22Rv1 (cell line): ENCODE measurements around the gene TRIM4.

Source experiments
- ZFX ChIP-seq: fragments of 450-650 bp; IDR thresholded peaks from 2 replicates; pipeline ENCODE4 v1.6.1; 2017; ENCODE audit warnings: antibody characterized with exemption, borderline replicate concordance
- TF ChIP-seq, protein P1 (sequence below): fragments of 450-650 bp; IDR thresholded peaks from 2 replicates; pipeline ENCODE4 v1.5.1; 2017; ENCODE audit warnings: mild to moderate bottlenecking

DNA sequence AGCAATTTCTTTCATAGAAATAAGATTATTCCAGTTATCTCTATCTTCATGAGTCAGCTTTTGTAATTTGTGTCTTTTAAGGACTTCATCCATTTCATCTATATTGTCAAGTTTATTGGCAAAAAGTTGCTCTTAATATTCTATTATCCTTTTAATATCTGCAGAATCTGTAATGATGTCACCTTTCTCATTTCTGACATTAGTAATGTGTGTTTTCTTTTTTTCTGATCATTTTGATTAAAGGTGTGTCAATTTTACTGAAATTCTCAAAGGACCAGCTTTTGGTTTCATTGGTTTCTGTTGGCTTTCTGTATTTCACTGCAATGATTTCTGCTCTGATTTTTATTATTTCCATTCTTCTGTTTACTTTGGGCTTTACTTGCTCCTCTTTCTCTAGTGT lies 24.6 kb downstream of the TRIM4 start:
- TF ChIP-seq, protein P1, sequence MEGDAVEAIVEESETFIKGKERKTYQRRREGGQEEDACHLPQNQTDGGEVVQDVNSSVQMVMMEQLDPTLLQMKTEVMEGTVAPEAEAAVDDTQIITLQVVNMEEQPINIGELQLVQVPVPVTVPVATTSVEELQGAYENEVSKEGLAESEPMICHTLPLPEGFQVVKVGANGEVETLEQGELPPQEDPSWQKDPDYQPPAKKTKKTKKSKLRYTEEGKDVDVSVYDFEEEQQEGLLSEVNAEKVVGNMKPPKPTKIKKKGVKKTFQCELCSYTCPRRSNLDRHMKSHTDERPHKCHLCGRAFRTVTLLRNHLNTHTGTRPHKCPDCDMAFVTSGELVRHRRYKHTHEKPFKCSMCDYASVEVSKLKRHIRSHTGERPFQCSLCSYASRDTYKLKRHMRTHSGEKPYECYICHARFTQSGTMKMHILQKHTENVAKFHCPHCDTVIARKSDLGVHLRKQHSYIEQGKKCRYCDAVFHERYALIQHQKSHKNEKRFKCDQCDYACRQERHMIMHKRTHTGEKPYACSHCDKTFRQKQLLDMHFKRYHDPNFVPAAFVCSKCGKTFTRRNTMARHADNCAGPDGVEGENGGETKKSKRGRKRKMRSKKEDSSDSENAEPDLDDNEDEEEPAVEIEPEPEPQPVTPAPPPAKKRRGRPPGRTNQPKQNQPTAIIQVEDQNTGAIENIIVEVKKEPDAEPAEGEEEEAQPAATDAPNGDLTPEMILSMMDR: no peak
- no peak for TF ChIP-seq ZFX
